ENCODE data around the gene PAM16.

The PAM16 gene

DNA sequence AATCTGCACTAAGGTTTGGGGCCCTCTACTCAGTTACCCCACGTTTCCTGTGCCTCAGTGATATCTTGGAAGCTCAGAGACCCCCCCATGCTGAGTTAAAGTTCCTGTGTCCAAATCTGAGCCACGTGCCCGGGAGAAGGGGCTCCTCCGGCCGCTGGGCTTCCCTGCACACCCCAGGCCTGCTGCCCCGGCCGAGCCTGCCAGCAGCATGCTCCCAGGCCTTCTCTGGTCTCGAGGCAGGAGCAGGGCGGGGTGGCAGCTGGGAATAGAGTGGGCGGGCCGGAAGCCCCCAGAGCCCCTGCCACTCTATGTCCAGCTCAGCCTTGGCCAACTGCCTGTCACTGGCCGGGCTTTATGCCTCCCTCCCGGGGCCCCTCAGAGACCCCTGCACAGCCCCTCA is 14.9 kb upstream of the PAM16 start:
- TF ChIP-seq, protein P1, sequence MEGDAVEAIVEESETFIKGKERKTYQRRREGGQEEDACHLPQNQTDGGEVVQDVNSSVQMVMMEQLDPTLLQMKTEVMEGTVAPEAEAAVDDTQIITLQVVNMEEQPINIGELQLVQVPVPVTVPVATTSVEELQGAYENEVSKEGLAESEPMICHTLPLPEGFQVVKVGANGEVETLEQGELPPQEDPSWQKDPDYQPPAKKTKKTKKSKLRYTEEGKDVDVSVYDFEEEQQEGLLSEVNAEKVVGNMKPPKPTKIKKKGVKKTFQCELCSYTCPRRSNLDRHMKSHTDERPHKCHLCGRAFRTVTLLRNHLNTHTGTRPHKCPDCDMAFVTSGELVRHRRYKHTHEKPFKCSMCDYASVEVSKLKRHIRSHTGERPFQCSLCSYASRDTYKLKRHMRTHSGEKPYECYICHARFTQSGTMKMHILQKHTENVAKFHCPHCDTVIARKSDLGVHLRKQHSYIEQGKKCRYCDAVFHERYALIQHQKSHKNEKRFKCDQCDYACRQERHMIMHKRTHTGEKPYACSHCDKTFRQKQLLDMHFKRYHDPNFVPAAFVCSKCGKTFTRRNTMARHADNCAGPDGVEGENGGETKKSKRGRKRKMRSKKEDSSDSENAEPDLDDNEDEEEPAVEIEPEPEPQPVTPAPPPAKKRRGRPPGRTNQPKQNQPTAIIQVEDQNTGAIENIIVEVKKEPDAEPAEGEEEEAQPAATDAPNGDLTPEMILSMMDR (IDR thresholded peaks at IDR 0.05; ENCODE audit: extremely low read depth, missing control alignments): no peak
- DNase-seq (ENCODE audit: low spot score): no peak

DNA sequence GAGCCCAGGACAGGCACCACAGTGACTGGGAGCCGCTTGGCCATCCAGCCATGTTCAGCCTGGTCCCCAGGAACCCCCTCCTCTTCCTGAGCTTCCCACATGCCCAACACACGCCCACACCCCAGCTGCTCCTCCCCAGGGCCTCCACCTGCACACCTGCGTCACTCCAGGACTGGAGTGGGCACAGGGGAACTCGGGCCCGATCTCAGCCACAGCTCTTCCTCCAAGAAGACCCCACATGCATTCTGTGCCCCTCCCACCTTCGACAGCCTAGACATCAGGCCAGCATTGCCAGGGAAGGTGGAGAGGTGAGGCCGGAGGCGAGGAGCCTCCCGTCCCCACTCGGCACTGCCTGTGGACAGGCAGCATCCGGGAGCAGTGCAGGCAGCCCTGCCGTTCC is 14.5 kb upstream of the PAM16 start:
- DNase-seq (ENCODE audit: low spot score): no peak
- TF ChIP-seq, protein P1 (IDR thresholded peaks at IDR 0.05; ENCODE audit: extremely low read depth, missing control alignments): no peak

- TF ChIP-seq, protein P1 (IDR thresholded peaks at IDR 0.05; ENCODE audit: extremely low read depth, missing control alignments): no peak
- DNase-seq (ENCODE audit: low spot score): no peak
These were observed 13.9 kb upstream of the PAM16 start for GRCh38 chr16:4365014-4365406.

DNA sequence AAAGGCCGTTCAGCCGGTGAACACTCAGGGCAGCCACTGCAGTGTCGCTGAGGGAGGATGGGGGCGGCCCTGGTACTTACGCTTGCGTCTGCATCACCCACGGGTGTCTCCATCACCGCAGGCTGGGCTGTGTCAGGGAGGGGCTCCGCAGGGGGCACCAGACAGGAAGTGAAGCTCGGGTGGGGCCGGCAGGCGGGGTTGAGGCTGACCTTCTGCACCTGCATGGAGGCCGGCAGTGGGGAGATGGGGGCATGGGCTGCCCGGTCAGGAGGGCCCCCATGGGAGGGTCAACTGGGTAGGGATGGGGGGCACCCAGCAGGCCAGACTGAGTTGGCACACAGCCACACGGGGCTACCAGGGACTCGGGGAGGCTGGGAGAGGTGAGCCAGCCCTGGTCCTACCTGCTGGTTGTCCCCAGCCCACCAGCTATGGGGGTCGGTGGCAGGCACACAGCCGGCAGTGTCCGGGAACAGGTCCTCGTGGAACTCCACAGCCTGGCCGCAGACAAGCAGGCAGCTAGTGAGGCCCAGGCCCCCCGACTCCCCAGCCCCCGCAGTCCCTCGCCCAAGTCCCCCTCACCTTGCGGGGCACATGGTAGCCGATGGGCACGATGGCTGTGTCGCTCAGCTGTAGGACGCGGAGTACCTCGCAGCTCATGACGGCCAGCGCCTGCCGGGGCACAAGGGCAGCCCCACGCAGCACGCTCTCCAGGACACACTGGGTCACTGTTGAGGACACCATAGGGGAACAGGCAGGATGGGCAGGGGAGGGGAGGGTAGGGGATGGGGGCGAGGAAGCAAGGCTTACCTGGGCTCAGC is 13.3 kb upstream of the PAM16 start:
- TF ChIP-seq, protein P1 (IDR thresholded peaks at IDR 0.05; ENCODE audit: extremely low read depth, missing control alignments): no peak
- no peak for DNase-seq (ENCODE audit: low spot score)

GRCh38 chr16:4362476-4363135 is 11.5 kb upstream of the PAM16 start:
- no peak for DNase-seq (ENCODE audit: low spot score)
- TF ChIP-seq, protein P1 (IDR thresholded peaks at IDR 0.05; ENCODE audit: extremely low read depth, missing control alignments): no peak

GRCh38 chr16:4361944-4362311 is 10.8 kb upstream of the PAM16 start:
- DNase-seq (ENCODE audit: low spot score): no peak
- TF ChIP-seq, protein P1 (IDR thresholded peaks at IDR 0.05; ENCODE audit: extremely low read depth, missing control alignments): no peak
